RWPE2 (cell line): ENCODE data around the gene PBX1.

ENCODE experiments used
- ATAC-seq: fragments of 200-7000 bp; cut with Tn5 transposase; 3 replicates; pipeline ENCODE4 v1.9.1; 2021; ENCODE audit warnings: low read depth
- DNase-seq: peaks from one replicate; pipeline ENCODE4 v3.0.0-alpha.2; 2020; ENCODE audit warnings: low spot score
- H3K27ac ChIP-seq: fragments of 450-650 bp; 2 replicates; pipeline ENCODE4 v1.5.1; 2017; ENCODE audit warnings: mild to moderate bottlenecking; ENCODE audit not compliant: poor library complexity, severe bottlenecking
- H3K27me3 ChIP-seq: fragments of 250-450 bp; sonication (Bioruptor Pico); 2 replicates; pipeline ENCODE4 v1.5.1; 2021; ENCODE audit warnings: mild to moderate bottlenecking, moderate library complexity; ENCODE audit not compliant: insufficient read depth, poor library complexity, severe bottlenecking
- H3K36me3 ChIP-seq: fragments of 250-450 bp; sonication (Bioruptor Pico); 2 replicates; pipeline ENCODE4 v1.5.1; 2020; ENCODE audit warnings: low read depth, mild to moderate bottlenecking, moderate library complexity
- H3K4me1 ChIP-seq: fragments of 250-450 bp; sonication (Bioruptor Pico); 2 replicates; pipeline ENCODE4 v1.5.1; 2021; ENCODE audit warnings: mild to moderate bottlenecking, moderate library complexity; ENCODE audit not compliant: insufficient read depth, poor library complexity, severe bottlenecking
- H3K4me3 ChIP-seq: fragments of 250-450 bp; sonication (Bioruptor Pico); 2 replicates; pipeline ENCODE4 v1.5.1; 2021; ENCODE audit warnings: mild to moderate bottlenecking, moderate library complexity; ENCODE audit not compliant: severe bottlenecking
- H3K9me3 ChIP-seq: fragments of 250-450 bp; sonication (Bioruptor Pico); 2 replicates; pipeline ENCODE4 v1.5.1; 2021; ENCODE audit warnings: mild to moderate bottlenecking, moderate library complexity; ENCODE audit not compliant: severe bottlenecking
- CTCF ChIP-seq: fragments of 450-650 bp; IDR thresholded peaks from one replicate; pipeline ENCODE4 v1.5.1; 2017; ENCODE audit warnings: mild to moderate bottlenecking, moderate library complexity; ENCODE audit not compliant: poor library complexity, severe bottlenecking

The PBX1 gene

DNA sequence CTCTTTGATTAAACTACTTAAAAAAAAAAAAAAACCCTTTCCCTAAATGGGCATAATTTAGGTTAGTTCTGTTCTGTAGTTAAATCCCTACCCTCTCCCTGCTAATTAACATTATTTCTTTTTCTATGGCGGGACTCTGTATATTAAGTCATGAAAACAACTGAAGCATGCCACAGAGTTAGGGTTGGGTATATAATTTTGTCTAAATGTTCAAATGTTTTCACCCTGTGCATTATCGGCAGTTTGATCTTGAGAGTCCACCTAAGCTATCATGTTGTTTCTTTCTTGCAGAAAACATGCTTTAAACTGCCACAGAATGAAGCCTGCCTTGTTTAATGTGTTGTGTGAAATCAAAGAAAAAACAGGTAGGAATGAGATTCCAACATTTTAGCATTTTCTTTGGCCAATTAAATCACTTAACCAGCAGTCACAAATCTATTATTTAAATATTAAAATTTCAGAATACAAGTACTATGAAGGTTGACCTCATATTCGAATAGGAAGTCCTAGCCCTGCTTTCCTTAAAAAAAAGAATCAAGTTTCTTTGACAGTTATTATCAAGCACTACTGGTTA lies 4.0 kb downstream of the PBX1 start:
- TF ChIP-seq CTCF: no peak
- no peaks in the 10 kb centered on the region for H3K27me3 ChIP-seq
- peak overlapping the region; percentile 50 for H3K4me3 ChIP-seq

GRCh38 chr1:164563721-164564360 lies 4.9 kb downstream of the PBX1 start:
- H3K27me3 ChIP-seq: no peaks in the 10 kb centered on the region
- no peak for TF ChIP-seq CTCF
- no peaks in the 10 kb centered on the region for H3K9me3 ChIP-seq
- peaks cover 14% of the 10 kb centered on the region for H3K4me1 ChIP-seq
- DNase-seq (no peak), ATAC-seq (no peak)
- no peak overlapping the region for H3K27ac ChIP-seq
- no peaks in the 10 kb centered on the region for H3K36me3 ChIP-seq
- peak overlapping the region; percentile 50 for H3K4me3 ChIP-seq

More for the DNA sequence above, 4.0 kb downstream of the PBX1 start:
- Histone ChIP-seq H3K9me3 (no peaks in the 10 kb centered on the region), H3K36me3 (no peaks in the 10 kb centered on the region), H3K4me1 (peaks cover 15% of the 10 kb centered on the region), H3K27ac (no peak overlapping the region)
- ATAC-seq (no peak), DNase-seq (no peak)

GRCh38 chr1:164564378-164564777 lies 5.4 kb downstream of the PBX1 start:
- Histone ChIP-seq H3K4me3 (peak overlapping the region; percentile 50), H3K4me1 (peaks cover 14% of the 10 kb centered on the region), H3K36me3 (no peaks in the 10 kb centered on the region), H3K27me3 (no peaks in the 10 kb centered on the region), H3K27ac (no peak overlapping the region), H3K9me3 (no peaks in the 10 kb centered on the region)
- ATAC-seq: no peak
- DNase-seq: no peak
- TF ChIP-seq CTCF: no peak

DNA sequence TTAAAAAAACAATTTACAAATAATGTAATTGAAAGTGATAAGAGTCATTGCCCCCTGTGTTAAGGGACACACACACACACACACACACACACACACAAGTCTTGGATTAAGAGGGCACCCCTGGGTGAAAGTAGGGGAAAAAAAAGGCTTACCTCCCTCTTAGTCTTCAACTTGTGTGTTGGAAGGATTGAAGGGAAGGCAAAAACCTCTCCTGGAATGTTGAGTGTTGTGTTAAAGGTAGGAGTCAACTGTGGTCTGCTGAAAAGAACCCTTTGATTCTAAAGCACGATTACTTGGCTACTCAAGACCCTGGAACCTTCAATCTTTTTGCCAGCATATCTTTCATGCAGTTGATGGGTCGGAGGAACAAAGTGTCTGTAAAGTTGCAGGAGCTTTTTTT lies 6.4 kb downstream of the PBX1 start:
- no peak for DNase-seq
- no peak for TF ChIP-seq CTCF
- Histone ChIP-seq H3K4me3 (no peak overlapping the region), H3K36me3 (no peaks in the 10 kb centered on the region), H3K4me1 (peaks cover 14% of the 10 kb centered on the region), H3K9me3 (no peaks in the 10 kb centered on the region), H3K27me3 (no peaks in the 10 kb centered on the region), H3K27ac (no peak overlapping the region)
- 0 out of 3 replicates have a peak, but pooled peaks have one; percentile 33 for ATAC-seq

DNA sequence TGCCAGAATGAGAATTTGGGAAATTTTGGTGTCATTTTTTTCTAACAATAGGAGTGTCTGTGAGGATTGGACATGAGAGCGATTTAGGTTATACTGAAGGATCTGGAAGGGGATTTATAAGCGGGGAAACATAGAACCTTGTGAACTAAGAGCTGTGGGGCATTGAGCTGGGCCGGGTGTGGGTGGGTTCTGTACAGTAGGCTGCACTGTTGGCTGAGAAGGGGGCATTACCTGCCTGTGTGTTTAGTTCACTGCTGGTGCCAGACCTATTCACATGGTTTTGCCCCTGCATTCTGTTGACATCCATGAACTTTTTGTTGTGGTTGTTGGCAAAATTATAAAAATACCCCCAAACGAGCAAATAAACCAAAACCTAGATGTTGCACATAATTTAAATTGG lies 8.8 kb downstream of the PBX1 start:
- Histone ChIP-seq H3K36me3 (no peaks in the 10 kb centered on the region), H3K4me1 (peaks cover 14% of the 10 kb centered on the region), H3K9me3 (no peaks in the 10 kb centered on the region), H3K27ac (no peak overlapping the region), H3K4me3 (no peak overlapping the region), H3K27me3 (no peaks in the 10 kb centered on the region)
- no peak for TF ChIP-seq CTCF
- no peak for DNase-seq
- no peak for ATAC-seq
